Stimulated activated CD8-positive, alpha-beta memory T cell treated with anti-CD3 and anti-CD28 coated beads, Interleukin-12 subunit alpha, Interleukin-12 subunit beta, amount 100 ng/mL, for 1 hour (primary cell): ENCODE results near the gene EML1.

Experiments used
- DNase-seq: peaks from one replicate; pipeline ENCODE4 v3.0.0-alpha.2; 2020; ENCODE audit warnings: low read depth

Gene EML1

GRCh38 chr14:99793213-99794150 is at the start of gene EML1:
EML1 (plus strand) TSS chr14:99793413; CDS start chr14:99793477, 64 bp downstream.
- peak; percentile 49 for DNase-seq

DNA sequence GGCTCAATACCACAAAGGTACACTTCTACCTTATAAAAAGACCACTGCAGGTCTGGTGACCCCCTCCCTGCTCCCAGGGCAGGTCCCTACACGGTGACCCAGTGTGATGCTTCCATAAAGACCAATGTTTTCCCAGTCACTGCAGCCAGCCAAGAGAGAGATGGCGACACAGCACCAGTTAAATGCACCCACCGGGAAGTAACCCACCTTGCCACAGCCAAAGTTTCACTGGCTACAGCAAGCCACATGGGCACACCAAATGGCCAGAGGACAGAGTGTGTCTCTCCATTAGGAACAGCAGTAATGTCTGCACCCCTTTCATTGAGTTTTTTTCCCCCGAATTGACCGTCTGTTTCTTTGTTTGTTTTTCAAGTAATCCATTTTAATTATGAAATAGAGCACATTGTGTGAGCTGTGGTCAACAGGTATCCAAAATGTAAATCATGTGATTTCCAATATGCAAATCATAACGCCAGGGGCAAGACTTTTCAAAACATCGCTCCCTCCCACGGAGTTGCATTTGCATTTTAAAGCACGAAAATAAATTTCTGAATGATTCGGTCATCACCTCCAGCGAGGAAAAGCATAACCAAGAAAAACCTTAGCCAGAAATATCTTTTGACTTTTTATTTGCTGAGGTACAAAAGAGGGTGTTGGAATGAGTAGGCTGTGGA is 48.9 kb upstream of the EML1 start:
- DNase-seq: no peak

- no peak for DNase-seq
Observed at GRCh38 chr14:99744873-99745224, 48.4 kb upstream of the EML1 start.

DNA sequence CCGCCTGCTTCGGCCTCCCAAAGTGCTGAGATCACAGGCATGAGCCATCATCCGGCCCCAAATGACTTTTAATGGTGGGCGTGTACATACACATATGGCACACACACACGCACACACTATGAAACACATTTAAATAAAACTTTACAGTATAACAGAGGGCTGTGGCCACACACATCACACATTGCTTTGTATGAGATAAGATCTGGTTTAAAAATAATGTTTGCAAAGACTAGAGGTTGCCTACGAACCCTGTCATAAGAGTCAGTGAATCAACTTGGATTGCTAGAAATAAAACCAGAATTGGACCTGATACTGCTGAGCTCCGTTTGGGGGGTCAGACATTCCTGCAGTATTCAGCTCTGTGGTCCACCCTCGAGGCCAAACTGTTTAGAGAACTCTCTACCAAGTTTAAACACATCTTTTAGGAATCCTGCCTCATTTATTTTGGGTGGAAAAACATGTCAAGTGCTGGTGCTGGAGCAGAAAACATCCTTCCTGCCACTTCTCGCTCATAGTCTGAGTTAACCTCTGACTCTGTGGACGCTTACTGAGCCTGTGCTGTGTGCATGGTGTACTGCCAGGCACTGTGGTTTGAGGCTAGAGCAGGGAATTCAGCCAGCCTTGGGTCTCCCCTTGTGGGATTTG is 47.8 kb upstream of the EML1 start:
- no peak for DNase-seq

GRCh38 chr14:99747167-99747566 is 46.0 kb upstream of the EML1 start:
- no peak for DNase-seq

DNA sequence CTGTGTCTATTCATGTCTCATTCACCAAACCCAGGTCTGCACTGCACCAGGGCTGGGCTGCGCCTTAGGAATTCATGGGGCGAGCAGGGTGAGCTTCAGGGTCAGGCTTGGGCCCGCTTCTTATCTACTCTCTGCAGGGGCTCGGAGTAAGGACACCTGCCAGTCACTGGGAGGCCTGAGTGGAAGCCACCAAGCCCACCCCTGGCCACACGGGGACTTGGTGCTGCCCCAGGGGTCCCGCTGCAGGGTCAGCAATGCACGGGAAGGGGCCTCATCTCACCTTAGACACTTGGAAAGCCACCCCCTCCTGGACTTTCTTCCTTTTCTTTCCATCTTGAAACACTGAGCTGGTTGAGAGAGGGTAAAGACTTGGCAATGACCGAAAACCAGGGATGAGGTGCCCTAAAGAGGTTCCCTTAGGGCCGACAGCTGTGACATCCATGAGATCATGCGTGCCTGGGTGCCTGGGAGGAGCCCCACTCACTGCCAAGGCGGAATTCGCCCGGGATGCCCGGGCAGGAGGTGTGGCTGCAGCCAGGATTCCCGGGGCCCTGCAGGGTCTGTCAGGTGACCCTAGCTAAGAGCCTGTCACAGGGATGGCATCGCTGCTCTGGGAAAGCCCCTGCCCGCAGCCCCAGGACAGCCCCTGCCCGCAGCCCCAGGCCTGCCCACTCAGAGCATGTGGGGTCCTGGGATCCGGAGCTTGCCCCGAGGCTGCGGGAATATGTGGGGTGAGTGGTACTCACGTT is 45.5 kb upstream of the EML1 start:
- DNase-seq: no peak

GRCh38 chr14:99748529-99748928 is 44.7 kb upstream of the EML1 start:
- DNase-seq: no peak

GRCh38 chr14:99749142-99749541 is 44.1 kb upstream of the EML1 start:
- DNase-seq: no peak

DNA sequence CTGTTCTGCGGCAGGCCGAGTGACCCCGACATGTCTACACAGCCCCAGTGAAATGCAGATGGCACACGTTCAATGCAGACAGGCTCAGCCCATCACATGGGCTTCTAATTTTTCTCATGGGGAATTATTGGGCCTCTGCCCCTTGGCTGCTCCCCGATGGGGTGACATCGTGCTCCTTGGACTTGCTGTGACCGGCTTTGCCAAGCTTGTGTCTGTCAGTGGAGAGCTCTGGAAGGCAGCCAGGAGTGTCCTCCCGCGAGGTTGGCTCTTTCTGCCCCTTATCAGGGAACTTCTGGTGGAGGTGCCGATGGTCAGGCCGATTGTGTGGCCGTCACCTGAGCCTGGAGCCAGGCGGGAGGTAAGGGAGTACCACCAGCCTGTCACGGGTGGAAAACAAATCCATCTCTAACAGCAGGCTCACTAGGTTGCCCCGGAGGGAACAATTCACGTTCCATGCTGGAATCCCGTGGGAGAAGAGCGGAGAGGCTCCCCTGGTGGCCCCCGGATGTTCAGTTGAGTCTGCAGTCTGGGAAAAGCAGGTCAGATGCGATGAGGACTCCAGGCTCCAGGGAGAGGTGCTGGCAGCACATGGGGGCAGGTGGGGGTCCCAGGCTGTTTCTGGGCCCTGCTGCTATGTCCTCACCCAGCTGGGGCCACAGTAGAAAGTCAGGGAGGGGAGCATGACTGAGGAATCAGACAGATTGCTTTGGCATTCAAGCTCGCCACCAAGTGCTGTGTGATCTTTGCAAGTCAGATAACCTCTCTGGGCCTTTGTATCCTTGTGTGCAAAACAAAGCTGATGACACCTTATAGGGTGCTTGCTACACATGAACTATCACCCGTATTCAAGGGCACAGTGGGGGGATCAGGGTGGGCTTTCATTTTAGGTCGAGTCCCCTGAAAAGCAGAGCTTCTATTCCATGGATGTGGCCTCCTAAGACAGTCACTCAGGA is 43.2 kb upstream of the EML1 start:
- no peak for DNase-seq

DNA sequence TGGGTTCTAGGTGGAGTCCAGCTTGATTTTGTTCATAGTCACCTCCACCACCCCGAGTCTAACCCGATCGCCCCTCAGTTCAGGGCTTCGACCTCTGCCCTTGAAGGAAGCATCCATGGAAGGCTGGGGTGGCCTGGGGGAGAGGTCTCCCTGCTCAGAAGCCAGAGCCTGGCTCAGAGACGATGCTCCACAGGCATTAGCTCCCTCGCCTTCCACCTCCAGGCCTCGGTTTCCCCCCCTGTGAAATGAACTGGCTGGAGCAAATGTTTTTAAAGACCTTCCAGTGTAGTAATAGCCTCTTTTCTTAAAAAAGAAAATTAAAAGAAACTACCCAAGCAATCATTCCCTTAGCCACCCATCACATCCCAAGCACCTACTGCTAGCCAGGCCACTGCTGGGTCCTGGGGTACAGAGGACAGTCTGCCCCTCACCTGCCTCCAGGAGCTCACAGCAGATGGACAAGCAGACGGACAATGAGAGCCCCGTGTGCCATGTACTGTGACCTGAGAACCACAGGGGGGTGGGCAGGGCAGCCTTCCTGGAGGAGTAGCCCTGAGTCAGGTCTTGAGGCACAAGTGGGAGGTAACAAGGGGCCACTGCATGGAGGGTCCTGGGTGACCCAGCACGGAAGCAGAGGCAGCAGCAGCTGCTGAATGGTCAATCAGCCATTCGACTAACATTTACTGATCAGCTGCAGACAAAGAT is 42.3 kb upstream of the EML1 start:
- no peak for DNase-seq

DNA sequence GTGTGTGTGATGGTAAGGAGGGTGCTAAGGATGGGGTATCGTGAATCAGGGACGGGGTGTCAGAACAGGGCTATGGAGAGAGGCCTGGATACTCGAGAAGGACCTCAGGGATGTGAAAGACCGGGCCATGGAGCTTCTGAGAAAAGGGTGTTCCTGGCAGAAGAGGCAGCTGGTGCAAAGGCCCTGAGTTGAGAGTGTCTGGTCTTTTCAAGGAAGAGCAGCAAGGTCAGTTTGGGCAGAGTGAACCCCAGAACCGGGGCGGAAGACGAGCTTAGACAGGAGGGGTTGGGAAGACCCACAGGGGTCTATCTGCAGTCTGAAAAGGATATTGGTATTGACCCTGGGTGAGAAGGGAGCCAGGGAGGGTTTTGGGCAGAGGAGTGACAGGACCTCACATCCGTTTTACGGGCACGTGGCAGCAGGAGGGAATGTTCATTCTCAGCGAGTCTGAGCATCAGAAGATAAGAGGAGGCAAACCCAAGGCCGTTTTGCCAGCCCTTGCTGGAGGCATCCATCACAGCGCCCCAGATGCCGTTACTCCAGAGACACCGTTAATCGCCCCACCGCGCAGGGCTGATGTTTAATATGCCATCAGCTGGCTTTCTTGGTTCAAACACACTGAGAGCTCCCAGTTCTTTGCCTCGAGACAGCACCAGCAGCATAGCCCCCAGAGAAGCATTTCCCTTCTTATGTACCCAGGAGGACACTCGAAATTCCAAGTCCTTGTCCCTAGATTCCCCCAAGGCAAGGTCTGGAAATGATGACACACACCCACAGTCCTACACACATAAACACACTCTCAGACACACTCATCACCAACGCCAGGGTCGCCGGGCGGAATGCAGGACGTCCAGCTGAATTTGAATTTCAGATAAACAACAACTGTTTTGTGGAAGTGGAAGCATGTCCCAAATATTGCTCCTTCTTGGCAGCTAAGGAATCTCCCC is 41.4 kb upstream of the EML1 start:
- DNase-seq: no peak

GRCh38 chr14:99752486-99753121 is 40.6 kb upstream of the EML1 start:
- DNase-seq: no peak

GRCh38 chr14:99753225-99754140 is 39.7 kb upstream of the EML1 start:
- DNase-seq: no peak

DNA sequence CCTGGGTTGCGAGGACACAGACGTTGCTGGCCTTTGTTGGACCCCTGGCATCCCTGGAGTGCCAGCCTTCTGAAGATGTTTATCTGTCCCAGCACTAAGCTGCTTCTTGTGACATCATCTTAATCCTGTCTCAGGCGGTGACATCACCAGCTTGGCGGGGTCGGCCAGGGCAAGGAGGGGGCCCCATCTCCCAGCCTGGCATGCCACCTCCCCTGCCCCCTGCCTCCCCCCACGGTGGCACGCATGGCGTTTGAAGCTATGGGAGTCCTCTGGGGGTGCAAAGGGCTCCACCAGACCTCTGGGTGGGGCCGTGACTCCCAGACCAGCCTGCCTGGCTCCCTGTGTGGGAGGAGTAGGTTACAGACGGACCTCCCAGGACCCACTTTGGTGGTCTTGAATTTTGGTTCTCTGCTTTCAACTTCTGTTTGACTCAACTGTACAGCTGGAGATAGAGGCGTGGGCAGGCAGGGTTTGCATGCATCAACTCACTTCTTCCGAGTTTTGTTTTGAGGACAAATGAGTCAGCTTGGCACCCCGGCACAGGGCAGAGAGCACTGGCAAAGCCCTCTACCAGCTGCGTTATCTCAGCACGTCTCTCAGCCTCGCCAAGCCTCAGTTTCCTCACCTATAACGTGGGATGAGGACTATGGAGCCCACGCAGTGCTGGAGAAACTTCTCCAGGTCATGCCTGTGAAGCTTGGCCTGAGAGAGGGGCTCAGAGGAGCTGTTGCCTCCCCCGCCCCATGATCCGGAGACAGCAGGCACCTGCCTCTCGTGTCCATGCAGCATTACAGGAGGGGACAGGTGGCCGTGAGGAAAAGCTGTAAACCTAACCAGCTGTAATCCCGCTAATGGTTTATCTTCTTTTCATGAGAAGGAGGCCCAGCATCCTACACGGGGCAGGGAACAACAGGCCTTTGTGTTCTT is 38.8 kb upstream of the EML1 start:
- no peak for DNase-seq

GRCh38 chr14:99755068-99755405 is 38.2 kb upstream of the EML1 start:
- no peak for DNase-seq
